Stomach smooth muscle (tissue), 2 donors: ENCODE data around the gene PDE10A.

Experiments used
- H3K27ac ChIP-seq: one replicate; pipeline ENCODE4 v1.7.0; 2013; ENCODE audit warnings: mild to moderate bottlenecking, low read length, inconsistent platforms
- H3K27me3 ChIP-seq, 2 donors: one replicate each; pipeline ENCODE4 v1.7.0; 2013; ENCODE audit warnings: low read length in 2 of 2; ENCODE audit not compliant: insufficient read depth in 2 of 2, control insufficient read depth in 1 of 2
- H3K36me3 ChIP-seq, 2 donors: one replicate each; pipeline ENCODE4 v1.7.0; 2013; ENCODE audit warnings: low read length in 2 of 2; ENCODE audit not compliant: control insufficient read depth in 2 of 2, insufficient read depth in 2 of 2
- H3K4me1 ChIP-seq: one replicate; pipeline ENCODE4 v1.7.0; 2013; ENCODE audit warnings: low read length; ENCODE audit not compliant: control insufficient read depth, insufficient read depth
- H3K4me3 ChIP-seq, 2 donors: one replicate each; pipeline ENCODE4 v1.7.0; 2013; ENCODE audit warnings: low read length in 2 of 2
- H3K9ac ChIP-seq, 2 donors: one replicate each; pipeline ENCODE4 v1.7.0; 2013; ENCODE audit warnings: low read length in 2 of 2, mild to moderate bottlenecking in 1 of 2
- H3K9me3 ChIP-seq, 2 donors: one replicate each; pipeline ENCODE4 v1.7.0; 2013; ENCODE audit warnings: low read length in 2 of 2; ENCODE audit not compliant: control insufficient read depth in 2 of 2
- donor health status: healthy.
- donor health status: Pancreatic carcinoma.

Gene PDE10A

GRCh38 chr6:165663377-165663735 is 315 bp upstream of the PDE10A start:
- peaks cover 38 to 72% of the 10 kb centered on the region in 2 donors for H3K27me3 ChIP-seq
- no peak overlapping the region for H3K9ac ChIP-seq
- H3K36me3 ChIP-seq, result no peaks in the 10 kb centered on the region
- H3K9me3 ChIP-seq, result no peaks in the 10 kb centered on the region
- H3K4me3 ChIP-seq, result peak overlapping the region; percentile 72 to 75
- peaks cover 39% of the 10 kb centered on the region for H3K4me1 ChIP-seq
- no peak overlapping the region for H3K27ac ChIP-seq

GRCh38 chr6:165662041-165662748 is 846 bp downstream of the PDE10A start:
- Histone ChIP-seq H3K9me3 (no peaks in the 10 kb centered on the region), H3K36me3 (no peaks in the 10 kb centered on the region), H3K4me3 (peak overlapping the region; percentile 49 to 74), H3K4me1 (peaks cover 39% of the 10 kb centered on the region), H3K27ac (no peak overlapping the region), H3K9ac (no peak overlapping the region), H3K27me3 (peaks cover 36 to 75% of the 10 kb centered on the region in 2 donors)

GRCh38 chr6:165661664-165662025 is 1.4 kb downstream of the PDE10A start:
- H3K4me3 ChIP-seq, result peak overlapping the region; percentile 49 to 74
- peaks cover 39% of the 10 kb centered on the region for H3K4me1 ChIP-seq
- no peaks in the 10 kb centered on the region for H3K36me3 ChIP-seq
- H3K27ac ChIP-seq, result no peak overlapping the region
- no peaks in the 10 kb centered on the region for H3K9me3 ChIP-seq
- H3K9ac ChIP-seq, result no peak overlapping the region
- H3K27me3 ChIP-seq, result peaks cover 35 to 72% of the 10 kb centered on the region in 2 donors

- Histone ChIP-seq H3K27me3 (peaks cover 34 to 66% of the 10 kb centered on the region in 2 donors), H3K9me3 (no peaks in the 10 kb centered on the region), H3K4me1 (peaks cover 39% of the 10 kb centered on the region), H3K27ac (no peak overlapping the region), H3K9ac (no peak overlapping the region), H3K4me3 (peak overlapping the region; percentile 55 to 74), H3K36me3 (no peaks in the 10 kb centered on the region)
Measured at GRCh38 chr6:165660857-165661663, 2.0 kb downstream of the PDE10A start.

- H3K9me3 ChIP-seq, result no peaks in the 10 kb centered on the region
- peak overlapping the region; percentile 55 to 74 for H3K4me3 ChIP-seq
- no peaks in the 10 kb centered on the region for H3K36me3 ChIP-seq
- H3K4me1 ChIP-seq, result peaks cover 38% of the 10 kb centered on the region
- H3K27me3 ChIP-seq, result peaks cover 31 to 59% of the 10 kb centered on the region in 2 donors
- H3K9ac ChIP-seq, result no peak overlapping the region
- H3K27ac ChIP-seq, result no peak overlapping the region
Measured at GRCh38 chr6:165659945-165660856, 2.8 kb downstream of the PDE10A start.

GRCh38 chr6:165658395-165659058 is 4.5 kb downstream of the PDE10A start:
- Histone ChIP-seq H3K4me3 (no peak overlapping the region), H3K36me3 (no peaks in the 10 kb centered on the region), H3K4me1 (peaks cover 27% of the 10 kb centered on the region), H3K9me3 (no peaks in the 10 kb centered on the region), H3K27ac (no peak overlapping the region), H3K27me3 (peaks cover 14 to 42% of the 10 kb centered on the region in 2 donors), H3K9ac (no peak overlapping the region)

- peaks cover 13 to 39% of the 10 kb centered on the region in 2 donors for H3K27me3 ChIP-seq
- no peak overlapping the region for H3K9ac ChIP-seq
- no peaks in the 10 kb centered on the region for H3K36me3 ChIP-seq
- H3K27ac ChIP-seq, result no peak overlapping the region
- no peak overlapping the region for H3K4me3 ChIP-seq
- H3K9me3 ChIP-seq, result no peaks in the 10 kb centered on the region
- peaks cover 19% of the 10 kb centered on the region for H3K4me1 ChIP-seq
Measured at GRCh38 chr6:165657325-165657680, 5.7 kb downstream of the PDE10A start.

- no peaks in the 10 kb centered on the region for H3K36me3 ChIP-seq
- no peak overlapping the region for H3K4me3 ChIP-seq
- peaks cover 17% of the 10 kb centered on the region for H3K4me1 ChIP-seq
- H3K27me3 ChIP-seq, result peaks cover 13 to 38% of the 10 kb centered on the region in 2 donors
- no peak overlapping the region for H3K27ac ChIP-seq
- H3K9me3 ChIP-seq, result no peaks in the 10 kb centered on the region
- H3K9ac ChIP-seq, result no peak overlapping the region
Measured at GRCh38 chr6:165656581-165657324, 6.3 kb downstream of the PDE10A start.

- H3K27me3 ChIP-seq, result peaks cover 10 to 22% of the 10 kb centered on the region in 2 donors
- no peaks in the 10 kb centered on the region for H3K36me3 ChIP-seq
- no peak overlapping the region for H3K27ac ChIP-seq
- H3K9me3 ChIP-seq, result no peaks in the 10 kb centered on the region
- H3K4me1 ChIP-seq, result peaks cover 2% of the 10 kb centered on the region
- H3K9ac ChIP-seq, result no peak overlapping the region
- H3K4me3 ChIP-seq, result no peak overlapping the region
Measured at GRCh38 chr6:165655191-165655590, 7.8 kb downstream of the PDE10A start.
